ENCODE data around the gene ARL16.

The ARL16 gene

GRCh38 chr17:81646869-81647600, 36.6 kb downstream of the ARL16 start:
- no peak for DNase-seq

GRCh38 chr17:81644976-81645952, 38.3 kb downstream of the ARL16 start:
- DNase-seq: no peak

GRCh38 chr17:81644496-81644895, 39.1 kb downstream of the ARL16 start:
- no peak for DNase-seq

GRCh38 chr17:81641825-81642489, 41.6 kb downstream of the ARL16 start:
- DNase-seq: no peak

GRCh38 chr17:81640011-81640410, 43.6 kb downstream of the ARL16 start:
- no peak for DNase-seq

GRCh38 chr17:81638683-81639082, 44.9 kb downstream of the ARL16 start:
- DNase-seq: no peak

GRCh38 chr17:81636505-81637288, 46.9 kb downstream of the ARL16 start, which contains the start of the genes NPLOC4 and TSPAN10:
Gene NPLOC4 (minus strand): TSS chr17:81637112. CDS start chr17:81636930, 182 bp downstream.
Gene TSPAN10 (plus strand): TSS chr17:81637196. CDS start chr17:81642413, 5,217 bp downstream.
- DNase-seq: peak; percentile 19 to 89 (median 72)

GRCh38 chr17:81635973-81636504, 47.6 kb downstream of the ARL16 start:
- no peak for DNase-seq

GRCh38 chr17:81635431-81635830, 48.2 kb downstream of the ARL16 start:
- DNase-seq: no peak

- DNase-seq: no peak
These were observed 52.1 kb downstream of the ARL16 start for GRCh38 chr17:81631482-81631881.

Measured in hypothalamus (tissue), 51 donors.